BJ (cell line): Measurements from ENCODE around the gene APOA1. TPM values are rescaled to one million over a fixed set of nuclear protein-coding genes. Genes with fewer than 3 reads are reported as not detected.

ENCODE experiments used
- CTCF ChIA-PET: fragments of 350-600 bp; formaldehyde crosslinking; extraction: SDS; loops from one replicate; lab custom pipeline; 2021; ENCODE audit warnings: antibody characterized with exemption, inconsistent platforms; lab: Yijun Ruan, JAX
- POLR2A ChIA-PET: fragments of 300-600 bp; sonication (Branson Sonifier 250); formaldehyde crosslinking; extraction: SDS; loops from one replicate; lab custom pipeline; 2021; ENCODE audit warnings: antibody characterized with exemption; lab: Charles Lee
- DNase-seq: peaks from one replicate; pipeline ENCODE4 v3.0.0-alpha.2; 2011; ENCODE audit warnings: low read depth
- H3K27me3 ChIP-seq: 2 replicates; pipeline ENCODE4 v1.6.0; 2011; ENCODE audit warnings: low read length; ENCODE audit not compliant: control insufficient read depth, insufficient read depth
- H3K36me3 ChIP-seq: 2 replicates; pipeline ENCODE4 v1.5.1; 2011; ENCODE audit warnings: low read length; ENCODE audit not compliant: control insufficient read depth, insufficient read depth
- H3K4me3 ChIP-seq: 2 replicates; pipeline ENCODE4 v1.5.1; 2011; ENCODE audit warnings: low read depth, mild to moderate bottlenecking, control low read depth, low read length
- CTCF ChIP-seq: IDR thresholded peaks from 2 replicates; pipeline ENCODE4 v1.5.1; 2011; ENCODE audit warnings: low read depth, mild to moderate bottlenecking, control low read depth, inconsistent platforms, low read length, moderate library complexity; ENCODE audit not compliant: insufficient read depth
- polyA plus RNA-seq: library from polyadenylated mRNA; depleted of rRNA; stranded (reverse); fragments of >200 nt; gene quantifications from 2 replicates; pipeline ENCODE4 v1.2.3, GENCODE V29; 2011

The APOA1 gene
- polyA plus RNA-seq, 1 experiment, result not detected

GRCh38 chr11:116871248-116871647 lies 33.8 kb upstream of the APOA1 start:
- Histone ChIP-seq H3K27me3 (no peaks in the 10 kb centered on the region), H3K4me3 (no peak overlapping the region), H3K36me3 (peaks cover 12% of the 10 kb centered on the region)
- ChIA-PET POLR2A (no interaction called here), CTCF (interaction anchor here (1.0 to 1.2 kb wide), 2 partner anchors 9 to 235 kb away, joined by 3 to 6 read pairs; no protein-coding TSS in a partner anchor)
- DNase-seq, result peak; percentile 87
- TF ChIP-seq CTCF, result no peak

GRCh38 chr11:116870054-116870453 lies 32.6 kb upstream of the APOA1 start:
- Histone ChIP-seq H3K4me3 (no peak overlapping the region), H3K27me3 (no peaks in the 10 kb centered on the region), H3K36me3 (peaks cover 11% of the 10 kb centered on the region)
- POLR2A ChIA-PET, result no interaction called here
- DNase-seq, result no peak
- CTCF ChIA-PET, result interaction anchor here (0.8 to 1.6 kb wide), 3 partner anchors 10 to 236 kb away, joined by 3 read pairs; no protein-coding TSS in a partner anchor
- TF ChIP-seq CTCF, result no peak

GRCh38 chr11:116869610-116870009 lies 32.2 kb upstream of the APOA1 start:
- H3K36me3 ChIP-seq, result peaks cover 9% of the 10 kb centered on the region
- no peaks in the 10 kb centered on the region for H3K27me3 ChIP-seq
- ChIA-PET CTCF (interaction anchor here (0.8 to 1.6 kb wide), 3 partner anchors 10 to 237 kb away, joined by 3 read pairs; no protein-coding TSS in a partner anchor), POLR2A (no interaction called here)
- no peak for DNase-seq
- no peak for TF ChIP-seq CTCF
- H3K4me3 ChIP-seq, result no peak overlapping the region

GRCh38 chr11:116868066-116868465 lies 30.6 kb upstream of the APOA1 start:
- H3K4me3 ChIP-seq, result no peak overlapping the region
- TF ChIP-seq CTCF, result no peak
- POLR2A ChIA-PET, result no interaction called here
- peaks cover 5% of the 10 kb centered on the region for H3K36me3 ChIP-seq
- DNase-seq, result no peak
- CTCF ChIA-PET, result interaction anchor here (0.6 to 0.9 kb wide), 2 partner anchors 12 to 45 kb away, joined by 3 read pairs; no protein-coding TSS in a partner anchor
- H3K27me3 ChIP-seq, result no peaks in the 10 kb centered on the region

- Histone ChIP-seq H3K36me3 (peaks cover 5% of the 10 kb centered on the region), H3K4me3 (no peak overlapping the region), H3K27me3 (no peaks in the 10 kb centered on the region)
- ChIA-PET CTCF (interaction anchor here (0.6 to 3.3 kb wide), 3 partner anchors 12 to 45 kb away, joined by 3 to 13 read pairs (median 3); no protein-coding TSS in a partner anchor), POLR2A (no interaction called here)
- no peak for DNase-seq
- TF ChIP-seq CTCF, result no peak
These were observed 30.2 kb upstream of the APOA1 start for GRCh38 chr11:116867619-116868018.
